ENCODE data around the gene DCLK1. TPM values are rescaled to one million over a fixed set of nuclear protein-coding genes. Genes with fewer than 3 reads are reported as not detected.

The DCLK1 gene
- total RNA-seq, 2 donors from 2014 or later: 18.2 to 30.1 TPM

DNA sequence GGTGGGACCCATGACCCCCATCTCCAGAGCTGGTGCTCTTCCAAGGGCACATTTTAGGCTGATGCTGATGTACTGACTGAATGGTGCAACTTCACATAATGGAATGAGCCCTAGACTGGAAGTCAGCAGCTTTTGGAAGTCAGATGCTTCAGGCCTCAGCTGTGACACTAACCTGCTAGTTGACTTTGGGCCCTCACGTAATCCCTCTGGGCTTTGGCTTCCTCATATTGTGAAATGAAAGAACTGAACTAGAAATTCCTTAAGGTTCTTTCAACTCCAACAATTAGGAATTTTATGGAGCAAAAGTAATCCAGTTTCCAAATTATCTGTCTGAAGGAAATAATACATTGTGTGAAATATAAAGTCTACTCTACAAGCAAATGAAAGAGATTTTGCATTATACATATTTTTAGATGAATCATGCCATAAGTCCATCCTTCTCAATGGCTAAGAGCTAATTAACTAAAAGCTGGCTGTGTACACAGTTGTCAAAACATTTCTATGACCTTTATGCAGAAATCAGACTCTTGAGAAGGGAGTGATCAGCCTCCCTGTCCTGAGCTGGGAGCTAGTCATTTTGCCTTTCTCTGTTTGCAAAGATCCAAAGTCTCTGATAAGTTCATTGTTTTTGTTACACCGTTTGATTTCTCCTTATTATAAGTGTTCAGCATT is 204.2 kb downstream of the DCLK1 start:
- no peak for ATAC-seq
- intact Hi-C loops (cut with DNase I): no loop called here
- no peak for DNase-seq

- DNase-seq (no peak), ATAC-seq (no peak)
- intact Hi-C loops (cut with DNase I): no loop called here
Observed at GRCh38 chr13:35925669-35926068, 205.5 kb downstream of the DCLK1 start.

DNA sequence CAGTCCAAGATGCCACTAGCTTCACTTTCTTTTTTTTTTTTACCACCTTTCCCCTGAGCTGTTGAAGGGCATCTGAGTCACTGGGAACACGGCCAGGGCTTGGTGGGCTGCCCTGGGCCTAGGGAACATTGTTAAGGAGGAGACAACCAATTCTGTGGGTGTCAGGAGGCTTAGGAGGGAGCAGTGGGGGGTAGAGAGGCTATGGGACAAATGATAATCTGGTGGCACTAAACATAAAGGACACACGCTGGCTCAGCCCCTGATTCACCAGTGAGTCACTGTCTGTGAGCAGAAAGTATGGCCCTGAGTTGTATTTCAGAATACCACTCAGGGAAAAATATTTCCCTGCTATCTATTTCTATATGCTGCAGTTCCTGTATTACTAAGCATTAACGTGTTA is 207.8 kb downstream of the DCLK1 start:
- intact Hi-C loops (cut with DNase I): no loop called here
- peak in 1 of 2 donors; percentile 71 for ATAC-seq
- DNase-seq: peak; percentile 58

- DNase-seq (no peak), ATAC-seq (no peak)
Observed at GRCh38 chr13:35920816-35921215, 210.4 kb downstream of the DCLK1 start.

GRCh38 chr13:35917942-35918645 is 213.1 kb downstream of the DCLK1 start:
- intact Hi-C loops (cut with DNase I): no loop called here
- DNase-seq (no peak), ATAC-seq (no peak)

More at GRCh38 chr13:35920816-35921215, 210.4 kb downstream of the DCLK1 start:
- intact Hi-C loops (cut with DNase I): no loop called here

DNA sequence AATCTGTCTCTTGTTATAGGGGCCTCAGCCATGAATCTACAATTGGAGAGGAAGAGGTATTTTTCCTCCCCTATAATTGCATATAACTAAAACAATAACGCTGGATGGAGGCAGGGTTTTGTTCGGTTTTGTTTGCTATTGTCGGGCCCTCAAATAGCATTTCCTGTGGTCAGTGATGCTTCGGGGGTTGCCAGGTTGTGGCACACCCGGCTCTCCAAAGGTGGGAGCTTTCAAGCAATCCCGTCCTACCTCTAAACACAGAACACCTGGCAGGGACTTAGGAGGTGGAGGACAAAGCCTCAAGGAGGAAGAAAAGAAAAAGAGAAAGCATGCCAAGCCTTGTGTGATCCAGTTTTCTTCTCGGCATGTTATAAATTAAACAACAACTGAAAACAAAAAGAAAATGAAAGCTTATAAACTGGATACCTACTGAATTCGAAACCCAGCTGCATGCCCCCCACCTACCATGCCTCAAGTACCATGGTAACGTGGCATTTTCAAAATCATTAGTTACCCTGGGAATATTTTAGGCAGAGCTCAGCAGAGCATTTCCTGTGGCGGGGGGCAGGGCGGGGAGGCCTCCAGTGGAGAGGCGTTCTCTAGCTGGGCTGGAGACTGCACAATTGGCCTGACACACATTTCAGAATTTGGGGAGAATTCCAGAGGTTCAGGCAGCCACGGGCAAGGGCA is 213.8 kb downstream of the DCLK1 start:
- peak in 1 of 2 donors; percentile 47 for ATAC-seq
- DNase-seq: no peak
- intact Hi-C loops (cut with DNase I): no loop called here

- DNase-seq (no peak), ATAC-seq (no peak)
- intact Hi-C loops (cut with DNase I): no loop called here
Observed at GRCh38 chr13:35916146-35916545, 215.0 kb downstream of the DCLK1 start.

- ATAC-seq (no peak), DNase-seq (no peak)
- intact Hi-C loops (cut with DNase I): no loop called here
Observed at GRCh38 chr13:35914662-35915061, 216.5 kb downstream of the DCLK1 start.

DNA sequence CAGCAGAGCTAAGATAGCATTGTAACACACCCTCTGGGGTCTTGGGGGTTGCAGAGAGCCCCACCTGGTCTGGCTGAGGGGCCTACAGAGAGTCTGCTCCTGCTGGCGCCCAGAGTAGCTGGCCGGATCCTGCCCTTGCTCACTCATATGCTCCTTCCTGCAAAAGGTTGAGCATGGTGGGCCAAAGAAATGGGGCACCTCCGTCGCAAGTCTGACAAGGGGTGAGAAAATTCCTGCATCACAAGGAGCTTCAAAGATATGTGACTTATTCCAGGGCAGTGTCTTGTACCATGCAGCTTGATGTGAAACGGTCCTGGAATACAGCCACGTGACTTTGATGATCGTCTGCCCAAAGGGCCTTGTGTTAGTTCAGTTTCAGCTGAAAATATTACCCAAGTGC is 218.3 kb downstream of the DCLK1 start:
- intact Hi-C loops (cut with DNase I): no loop called here
- ATAC-seq (no peak), DNase-seq (no peak)

GRCh38 chr13:35909837-35910540 is 221.2 kb downstream of the DCLK1 start:
- no peak for DNase-seq
- intact Hi-C loops (cut with DNase I): no loop called here
- ATAC-seq: no peak

DNA sequence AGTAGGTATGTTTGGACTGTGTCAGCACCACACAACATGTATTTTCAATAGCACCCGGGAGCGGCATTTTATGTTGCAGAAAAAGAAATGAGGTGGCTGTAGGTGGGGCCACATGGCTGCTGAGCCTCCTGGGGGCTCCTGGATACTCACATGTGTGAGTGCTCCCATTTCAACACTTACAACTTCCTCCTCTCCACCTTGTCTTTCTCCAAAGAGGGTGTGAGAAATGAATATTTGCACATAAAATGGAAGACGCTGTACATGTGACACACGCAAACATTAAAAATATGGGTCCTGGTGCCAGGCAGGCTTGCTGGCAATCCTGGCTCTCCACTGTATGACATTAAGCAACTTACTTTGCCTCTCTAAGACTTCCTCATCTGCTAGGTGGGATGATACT is 222.1 kb downstream of the DCLK1 start:
- DNase-seq (no peak), ATAC-seq (no peak)
- intact Hi-C loops (cut with DNase I): no loop called here

DNA sequence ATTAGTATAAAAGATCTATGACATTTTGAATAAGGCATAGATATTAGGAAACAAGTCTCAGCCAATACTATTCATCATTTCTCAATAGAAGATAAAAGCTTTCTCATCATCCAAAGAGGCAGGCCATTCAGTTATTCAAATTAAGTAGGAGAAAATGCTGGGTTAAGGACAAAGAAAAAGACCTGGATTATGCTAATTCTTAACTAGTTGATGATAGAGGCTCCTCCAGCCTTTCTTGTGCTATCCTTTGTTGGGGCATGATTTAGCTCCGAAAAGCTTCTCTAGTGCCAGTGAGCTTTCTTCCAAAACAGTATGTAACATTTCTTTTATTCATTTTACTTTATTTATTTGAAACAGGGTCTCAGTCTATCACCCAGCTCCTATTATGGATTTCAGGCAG is 223.0 kb downstream of the DCLK1 start:
- DNase-seq (no peak), ATAC-seq (no peak)
- intact Hi-C loops (cut with DNase I): no loop called here

DNA sequence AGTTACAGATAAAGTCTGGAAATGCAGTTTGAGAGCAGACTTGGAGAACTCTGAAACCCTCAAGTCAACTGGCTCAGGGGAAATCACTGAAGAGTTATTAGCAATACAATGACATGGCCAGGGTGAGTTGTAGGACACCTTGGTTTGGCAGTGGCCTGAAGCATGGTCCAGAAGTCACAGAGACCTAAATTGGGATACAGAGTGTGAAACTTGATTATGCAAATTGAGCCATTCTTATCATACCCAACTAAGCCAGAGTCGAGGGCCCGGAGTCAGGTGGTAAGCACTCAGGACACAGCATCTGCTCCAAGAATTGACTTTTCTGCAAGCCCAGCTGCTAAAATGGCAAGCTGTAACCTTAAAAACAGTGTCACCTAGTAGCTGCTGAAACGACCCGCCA is 224.5 kb downstream of the DCLK1 start:
- ATAC-seq: peak; percentile 44 to 84
- intact Hi-C loops (cut with DNase I): no loop called here
- DNase-seq: peak; percentile 36

DNA sequence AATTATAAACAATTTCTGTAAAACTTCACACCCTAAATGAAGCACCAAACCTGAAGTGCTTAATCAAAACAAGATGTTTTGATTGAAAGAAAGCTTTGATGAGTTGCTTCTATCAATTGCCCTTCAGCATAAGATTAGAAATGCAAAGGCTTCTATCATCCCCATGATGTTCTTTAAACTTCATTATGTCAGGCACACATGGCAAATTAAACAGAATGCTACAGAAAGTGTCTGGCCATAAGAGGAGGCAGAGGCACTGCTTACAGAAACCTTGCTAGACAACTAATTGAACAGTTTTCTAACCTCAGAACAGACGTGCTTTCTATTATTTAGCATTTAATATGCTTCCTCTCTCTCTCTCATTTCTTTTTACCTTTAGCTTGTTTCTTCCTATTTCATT is 228.1 kb downstream of the DCLK1 start:
- DNase-seq (no peak), ATAC-seq (no peak)
- intact Hi-C loops (cut with DNase I): no loop called here

DNA sequence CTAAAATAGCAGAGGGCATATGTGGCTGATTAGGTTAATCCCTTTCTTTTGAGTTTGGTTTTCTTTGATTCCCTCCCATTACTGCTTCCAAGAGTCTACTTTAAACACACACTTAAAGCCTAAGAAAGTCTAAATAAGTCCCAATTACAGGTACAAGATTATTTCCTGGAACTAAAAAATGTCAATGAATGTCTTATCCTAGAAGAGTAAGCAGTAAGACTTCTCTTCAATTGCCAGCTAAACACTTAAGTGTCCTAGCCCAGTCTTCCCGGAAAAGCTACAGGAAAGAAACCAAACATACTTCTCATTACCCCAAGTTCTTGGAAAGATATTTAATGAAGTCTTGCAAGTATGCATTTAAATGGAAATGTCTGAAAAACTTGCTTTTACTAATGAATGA is 233.1 kb downstream of the DCLK1 start:
- intact Hi-C loops (cut with DNase I): no loop called here
- ATAC-seq (no peak), DNase-seq (no peak)

DNA sequence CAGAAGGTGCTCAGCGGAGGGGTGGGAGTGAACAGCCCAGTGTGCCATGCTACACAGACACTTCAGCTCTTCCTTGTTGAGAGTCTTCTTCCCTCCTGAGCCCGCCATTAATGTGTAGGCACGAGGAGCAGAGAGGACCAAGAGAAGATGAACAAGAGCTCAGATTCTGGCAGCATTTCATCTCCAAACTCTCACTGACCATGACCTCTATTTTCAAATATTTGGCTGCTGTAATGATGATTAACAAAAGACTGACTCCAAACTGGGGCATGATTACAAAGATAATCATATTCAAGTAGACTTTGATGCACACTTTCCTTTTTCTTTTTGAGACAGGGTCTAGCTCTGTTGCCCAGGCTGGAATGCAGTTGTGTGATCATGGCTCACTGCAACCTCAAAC is 236.5 kb downstream of the DCLK1 start:
- DNase-seq: no peak

GRCh38 chr13:35892837-35893814 is 238.1 kb downstream of the DCLK1 start:
- ATAC-seq: no peak
- intact Hi-C loops (cut with DNase I): no loop called here
- no peak for DNase-seq

More for the DNA sequence above, 236.5 kb downstream of the DCLK1 start:
- intact Hi-C loops (cut with DNase I): no loop called here
- no peak for ATAC-seq

- no peak for ATAC-seq
- intact Hi-C loops (cut with DNase I): no loop called here
- DNase-seq: no peak
Observed at GRCh38 chr13:35891507-35892441, 239.4 kb downstream of the DCLK1 start.

All from left cardiac atrium (tissue), 4 donors.